Neuronal stem cell (in vitro differentiated cells): ENCODE measurements around the gene CPNE4.

Experiments used
- DNase-seq: peaks from one replicate; pipeline ENCODE4 v3.0.0-alpha.2; 2013; ENCODE audit warnings: low spot score
- H2AFZ ChIP-seq: one replicate; pipeline ENCODE4 v1.6.1; 2013; ENCODE audit warnings: mild to moderate bottlenecking, low read length, inconsistent platforms
- H2AK5ac ChIP-seq: 2 replicates; pipeline ENCODE4 v1.6.1; 2013; ENCODE audit warnings: low read depth, mild to moderate bottlenecking, inconsistent platforms, low read length, moderate library complexity, mixed read lengths
- H2BK120ac ChIP-seq: 2 replicates; pipeline ENCODE4 v1.6.1; 2013; ENCODE audit warnings: low read depth, mild to moderate bottlenecking, inconsistent platforms, low read length, moderate library complexity, mixed read lengths
- H2BK12ac ChIP-seq: one replicate; pipeline ENCODE4 v1.6.1; 2013; ENCODE audit warnings: low read length, inconsistent platforms
- H2BK15ac ChIP-seq: 2 replicates; pipeline ENCODE4 v1.6.1; 2013; ENCODE audit warnings: mild to moderate bottlenecking, low read length, inconsistent platforms, mixed read lengths
- H2BK5ac ChIP-seq: one replicate; pipeline ENCODE4 v1.6.1; 2013; ENCODE audit warnings: inconsistent platforms, mild to moderate bottlenecking, low read length, moderate library complexity
- H3K14ac ChIP-seq: one replicate; pipeline ENCODE4 v1.6.1; 2013; ENCODE audit warnings: low read length, inconsistent platforms
- H3K18ac ChIP-seq: 2 replicates; pipeline ENCODE4 v1.6.1; 2013; ENCODE audit warnings: low read length, inconsistent platforms
- H3K23ac ChIP-seq: 2 replicates; pipeline ENCODE4 v1.6.1; 2013; ENCODE audit warnings: low read depth, mild to moderate bottlenecking, mixed read lengths, low read length, inconsistent platforms; ENCODE audit not compliant: poor library complexity
- H3K27ac ChIP-seq: replicated peaks from 3 replicates; pipeline ENCODE4 v1.5.1; 2013; ENCODE audit warnings: low read length, inconsistent platforms
- H3K27me3 ChIP-seq, 3 experiments: 2 replicates each; pipeline ENCODE4 v1.6.1; 2013; ENCODE audit warnings: low read length in 3 of 3, mild to moderate bottlenecking in 2 of 3, inconsistent platforms in 1 of 3, low read depth in 1 of 3, mixed read lengths in 1 of 3, moderate library complexity in 1 of 3; ENCODE audit not compliant: control insufficient read depth in 3 of 3, insufficient read depth in 3 of 3
- H3K36me3 ChIP-seq, 2 donors: replicated peaks in 1 of 2; 2 replicates each; pipeline ENCODE4 v1.6.1; 2013; ENCODE audit warnings: low read length in 2 of 2; ENCODE audit not compliant: control insufficient read depth in 2 of 2, insufficient read depth in 2 of 2
- H3K4ac ChIP-seq: 2 replicates; pipeline ENCODE4 v1.6.1; 2013; ENCODE audit warnings: inconsistent platforms, mild to moderate bottlenecking, low read length, moderate library complexity
- H3K4me1 ChIP-seq, 2 donors: 1 replicate in 1 of 2; 2 replicates in 1 of 2; pipeline ENCODE4 v1.6.1; 2013; ENCODE audit warnings: low read length in 2 of 2, low read depth in 1 of 2; ENCODE audit not compliant: control insufficient read depth in 2 of 2, insufficient read depth in 1 of 2
- H3K4me2 ChIP-seq: one replicate; pipeline ENCODE4 v1.6.1; 2013; ENCODE audit warnings: mild to moderate bottlenecking, low read length, inconsistent platforms; ENCODE audit not compliant: insufficient read depth, poor library complexity, severe bottlenecking
- H3K4me3 ChIP-seq, 2 donors: 2 replicates each; pipeline ENCODE4 v1.5.1; 2013; ENCODE audit warnings: low read length in 2 of 2, mild to moderate bottlenecking in 2 of 2, inconsistent platforms in 1 of 2, moderate library complexity in 1 of 2
- H3K79me1 ChIP-seq: one replicate; pipeline ENCODE4 v1.6.1; 2013; ENCODE audit warnings: low read depth, mild to moderate bottlenecking, inconsistent platforms, low read length, moderate library complexity
- H3K9ac ChIP-seq: one replicate; pipeline ENCODE4 v1.6.1; 2013; ENCODE audit warnings: mild to moderate bottlenecking, low read depth, low read length, inconsistent platforms; ENCODE audit not compliant: poor library complexity
- H3K9me3 ChIP-seq, 2 donors: replicated peaks in 1 of 2; 2 replicates each; pipeline versions ENCODE3 to v1.6.1; 2013; ENCODE audit warnings: low read length in 2 of 2, mild to moderate bottlenecking in 2 of 2, inconsistent platforms in 1 of 2, low read depth in 1 of 2, mixed read lengths in 1 of 2, moderate library complexity in 1 of 2; ENCODE audit not compliant: control insufficient read depth in 2 of 2, insufficient read depth in 1 of 2
- H4K8ac ChIP-seq: one replicate; pipeline ENCODE4 v1.6.1; 2013; ENCODE audit warnings: low read depth, mild to moderate bottlenecking, inconsistent platforms, low read length, moderate library complexity
- H4K91ac ChIP-seq: one replicate; pipeline ENCODE4 v1.6.1; 2013; ENCODE audit warnings: low read length, low read depth, mild to moderate bottlenecking, inconsistent platforms; ENCODE audit not compliant: poor library complexity
- WGBS, 2 donors: extraction: QIAGEN DNeasy Blood & Tissue Kit; methylation state at CpG; one replicate each; pipeline ENCODE4 v1.1.7; 2013; ENCODE audit warnings: missing lambda C conversion rate in 2 of 2, mixed read lengths in 1 of 2; ENCODE audit not compliant: insufficient read length in 2 of 2, insufficient replicate concordance in 1 of 2; ENCODE audit errors: extremely low coverage in 2 of 2; 5-methylcytosine and 5-hydroxymethylcytosine counted together

Gene CPNE4

DNA sequence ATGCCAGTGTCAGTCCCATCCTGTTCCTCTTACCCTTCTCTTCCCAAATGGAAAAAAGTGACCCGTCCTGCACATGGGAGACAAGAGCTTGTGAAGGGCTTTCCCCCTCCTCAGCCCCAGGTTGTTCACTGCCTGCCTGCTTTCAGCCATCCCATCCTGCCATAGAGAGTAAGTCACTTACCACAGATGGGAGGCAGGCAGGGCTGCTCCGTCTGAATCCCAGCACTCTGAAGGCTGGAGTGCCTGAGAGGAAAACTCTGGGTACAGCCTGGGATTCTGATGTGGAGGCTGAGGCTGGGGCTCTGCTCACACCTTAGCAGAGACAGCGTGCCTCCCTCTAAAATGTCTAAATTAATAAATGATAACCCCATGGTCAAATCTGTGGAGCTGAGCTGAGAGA, 14.8 kb downstream of the CPNE4 start:
- no peak overlapping the region for H2BK15ac ChIP-seq
- no peak overlapping the region for H3K4me3 ChIP-seq
- no peaks in the 10 kb centered on the region for H3K36me3 ChIP-seq
- no peaks in the 10 kb centered on the region for H3K4me1 ChIP-seq
- no peak overlapping the region for H2AK5ac ChIP-seq
- no peaks in the 10 kb centered on the region for H3K27me3 ChIP-seq
- H3K18ac ChIP-seq, result no peak overlapping the region
- H2BK12ac ChIP-seq, result no peak overlapping the region
- no CpG with 5 or more reads among the region's 3 CpGs for WGBS, 2 donors
- H2BK5ac ChIP-seq, result no peak overlapping the region
- H2BK120ac ChIP-seq, result no peak overlapping the region
- no peak overlapping the region for H3K23ac ChIP-seq
- no peak overlapping the region for H3K4ac ChIP-seq
- peaks cover 0 to 2% of the 10 kb centered on the region in 2 donors for H3K9me3 ChIP-seq
- H3K79me1 ChIP-seq, result no peaks in the 10 kb centered on the region
- H3K14ac ChIP-seq, result no peak overlapping the region
- DNase-seq, result no peak
- no peak overlapping the region for H2AFZ ChIP-seq
- H4K91ac ChIP-seq, result no peak overlapping the region
- H3K27ac ChIP-seq, result no peak overlapping the region
- no peak overlapping the region for H3K9ac ChIP-seq
- no peak overlapping the region for H3K4me2 ChIP-seq
- no peak overlapping the region for H4K8ac ChIP-seq

DNA sequence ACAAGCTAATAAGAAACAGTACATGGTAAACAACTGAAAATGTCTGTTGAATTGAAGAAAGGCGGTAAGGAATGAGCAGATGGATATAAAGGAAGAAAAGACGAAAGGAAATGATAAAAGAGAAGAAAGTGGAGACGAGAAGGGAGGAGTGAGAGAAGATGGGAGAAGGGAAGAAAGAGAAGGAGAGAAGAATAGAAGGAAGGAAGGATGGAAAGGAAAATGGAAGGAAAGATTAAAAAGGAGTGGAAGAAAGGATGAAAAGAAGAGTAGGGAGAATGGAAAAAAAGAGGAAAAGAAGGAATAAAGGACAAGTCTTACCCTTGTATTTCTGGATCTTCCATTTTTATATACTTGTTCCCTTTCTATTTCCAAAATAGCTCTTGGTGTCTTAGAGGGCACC, 17.7 kb downstream of the CPNE4 start:
- no peak for DNase-seq
- Histone ChIP-seq H3K14ac (no peak overlapping the region), H3K9me3 (peaks cover 0 to 2% of the 10 kb centered on the region in 2 donors), H3K9ac (no peak overlapping the region), H2BK120ac (no peak overlapping the region), H4K8ac (no peak overlapping the region), H3K4me3 (no peak overlapping the region), H2AFZ (no peak overlapping the region), H3K4me2 (no peak overlapping the region), H3K27ac (no peak overlapping the region), H3K18ac (no peak overlapping the region), H4K91ac (no peak overlapping the region), H3K4me1 (peaks cover 0 to 2% of the 10 kb centered on the region in 2 donors), H2BK12ac (no peak overlapping the region), H2BK5ac (no peak overlapping the region), H3K4ac (no peak overlapping the region), H2BK15ac (no peak overlapping the region), H3K36me3 (no peaks in the 10 kb centered on the region), H3K79me1 (no peaks in the 10 kb centered on the region), H3K27me3 (no peaks in the 10 kb centered on the region), H2AK5ac (no peak overlapping the region), H3K23ac (no peak overlapping the region)
- 99 to 100% methylated on average over 3 of the region's 3 CpGs for WGBS, 2 donors

DNA sequence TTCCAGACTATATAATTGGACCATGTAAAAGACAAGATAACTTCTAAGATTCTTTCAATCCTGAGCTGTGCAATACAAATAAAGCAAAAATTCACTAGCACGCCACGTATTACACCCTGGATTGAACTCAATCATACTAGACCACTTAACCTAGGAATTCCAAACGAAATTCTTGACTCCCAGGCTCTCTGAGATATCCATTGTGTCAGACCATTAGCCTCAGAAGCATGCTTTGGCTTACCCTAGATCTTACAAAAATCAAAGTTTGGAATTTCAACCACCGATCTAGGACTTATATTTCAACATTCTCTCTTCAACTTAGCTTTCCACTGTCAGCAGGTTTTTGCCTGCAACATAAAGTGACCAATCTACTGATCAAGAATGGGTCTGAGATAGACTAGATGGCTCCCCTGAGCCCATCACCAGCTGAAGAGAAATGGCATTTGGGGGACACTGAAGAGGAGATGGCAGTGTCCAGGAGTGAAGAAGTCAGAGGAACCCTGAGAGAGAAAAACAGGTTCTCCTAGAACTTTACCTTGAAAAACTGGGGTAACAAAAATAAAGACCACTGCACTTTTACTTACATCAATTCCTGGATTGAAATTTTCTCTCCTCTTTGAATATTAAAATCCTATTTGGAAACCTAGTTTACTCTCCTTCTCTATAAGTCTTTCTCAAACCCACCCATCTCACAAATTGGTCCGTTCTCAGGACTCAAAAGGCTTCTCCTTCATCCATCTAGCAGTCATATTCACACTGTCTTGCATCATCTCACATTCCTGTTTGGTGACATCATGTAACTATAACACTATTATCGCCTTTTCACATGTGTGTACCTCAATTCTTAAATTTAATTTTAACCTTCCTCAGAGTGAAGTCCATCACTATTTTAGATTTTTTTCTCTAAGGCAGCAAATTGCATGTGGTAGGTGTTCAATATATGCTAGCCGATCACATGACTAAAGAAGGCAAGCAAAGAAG, 18.5 kb downstream of the CPNE4 start:
- no peaks in the 10 kb centered on the region for H3K36me3 ChIP-seq
- H3K23ac ChIP-seq, result no peak overlapping the region
- H4K91ac ChIP-seq, result no peak overlapping the region
- DNase-seq, result no peak
- H3K14ac ChIP-seq, result no peak overlapping the region
- no peaks in the 10 kb centered on the region for H3K79me1 ChIP-seq
- H2AK5ac ChIP-seq, result no peak overlapping the region
- H2AFZ ChIP-seq, result no peak overlapping the region
- H2BK120ac ChIP-seq, result no peak overlapping the region
- H3K4me3 ChIP-seq, result no peak overlapping the region
- no CpG with 5 or more reads among the region's 7 CpGs for WGBS, 2 donors
- no peak overlapping the region for H2BK15ac ChIP-seq
- no peak overlapping the region for H3K4ac ChIP-seq
- peaks cover 0 to 2% of the 10 kb centered on the region in 2 donors for H3K9me3 ChIP-seq
- no peak overlapping the region for H3K18ac ChIP-seq
- no peak overlapping the region for H3K9ac ChIP-seq
- H3K27ac ChIP-seq, result no peak overlapping the region
- no peaks in the 10 kb centered on the region for H3K27me3 ChIP-seq
- no peak overlapping the region for H2BK12ac ChIP-seq
- H2BK5ac ChIP-seq, result no peak overlapping the region
- H3K4me2 ChIP-seq, result no peak overlapping the region
- no peak overlapping the region for H4K8ac ChIP-seq
- H3K4me1 ChIP-seq, result peaks cover 0 to 2% of the 10 kb centered on the region in 2 donors

DNA sequence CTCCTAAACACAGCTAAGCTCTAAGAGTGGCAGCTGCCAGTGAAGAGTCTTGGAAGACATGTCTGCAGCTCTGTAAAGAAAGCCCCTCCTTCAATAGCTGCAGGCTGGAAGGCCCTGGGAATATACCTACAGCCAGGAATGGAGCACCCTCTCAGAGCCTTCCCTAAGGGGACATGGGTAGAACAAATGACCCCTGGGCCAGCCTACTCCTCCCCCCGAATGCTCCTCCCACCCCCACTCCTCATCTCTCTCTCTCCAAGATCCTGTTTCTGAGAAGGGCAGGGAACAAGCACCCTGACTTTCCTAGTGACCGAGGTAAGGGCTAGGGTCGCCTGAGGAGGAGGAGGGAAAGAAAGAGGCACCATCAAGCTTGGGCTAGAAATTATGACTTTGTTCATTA, 20.7 kb downstream of the CPNE4 start:
- Histone ChIP-seq H2AK5ac (no peak overlapping the region), H2BK5ac (no peak overlapping the region), H3K9ac (no peak overlapping the region), H3K4me3 (no peak overlapping the region), H2BK120ac (no peak overlapping the region), H3K4me1 (peaks cover 0 to 2% of the 10 kb centered on the region in 2 donors), H3K4me2 (no peak overlapping the region), H3K4ac (no peak overlapping the region), H3K23ac (no peak overlapping the region), H3K14ac (no peak overlapping the region), H3K18ac (peak overlapping the region; percentile 54), H3K36me3 (no peaks in the 10 kb centered on the region), H3K9me3 (peaks cover 0 to 2% of the 10 kb centered on the region in 2 donors), H3K79me1 (no peaks in the 10 kb centered on the region), H2AFZ (peak overlapping the region; percentile 43), H3K27ac (no peak overlapping the region), H3K27me3 (no peaks in the 10 kb centered on the region), H2BK12ac (no peak overlapping the region), H2BK15ac (no peak overlapping the region), H4K8ac (no peak overlapping the region), H4K91ac (no peak overlapping the region)
- no CpG with 5 or more reads among the region's 3 CpGs for WGBS, 2 donors
- no peak for DNase-seq
